Measurements from ENCODE around the gene OPHN1. TPM values are rescaled to one million over a fixed set of nuclear protein-coding genes. Genes with fewer than 3 reads are reported as not detected.

The OPHN1 gene
- total RNA-seq, 1 donor from 2014 or later, result 10.7 TPM

DNA sequence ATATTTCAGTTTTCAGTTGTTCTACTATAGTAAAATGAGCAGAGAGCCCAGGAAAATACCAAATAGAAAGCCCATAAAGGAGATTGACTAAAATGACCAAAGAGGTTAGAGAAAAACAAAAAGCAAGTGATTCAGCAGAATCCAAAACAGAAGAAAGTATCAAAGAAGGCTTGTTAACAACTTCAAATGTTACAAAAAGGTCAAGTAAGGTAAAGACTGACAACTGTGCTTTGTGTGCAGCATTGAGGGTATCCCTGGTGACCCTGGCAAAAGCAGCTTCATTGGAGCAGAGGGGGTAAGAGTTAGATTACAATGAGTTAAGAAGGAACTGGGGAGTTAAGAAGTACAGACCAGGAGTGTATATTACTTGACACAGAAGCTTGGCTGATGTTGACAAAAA lies 317.9 kb downstream of the OPHN1 start:
- H3K4me3 ChIP-seq, result no peak overlapping the region
- no peak for TF ChIP-seq CTCF (IDR thresholded peaks at IDR 0.05)
- intact Hi-C loops (cut with DNase I), result no loop called here
- DNase-seq, result no peak
- no peaks in the 10 kb centered on the region for H3K4me1 ChIP-seq
- ATAC-seq, result no peak
- H3K27me3 ChIP-seq (ENCODE audit: low read depth), result no peaks in the 10 kb centered on the region
- H3K36me3 ChIP-seq, result peaks cover 9% of the 10 kb centered on the region
- no peaks in the 10 kb centered on the region for H3K9me3 ChIP-seq
- no peak overlapping the region for H3K27ac ChIP-seq

DNA sequence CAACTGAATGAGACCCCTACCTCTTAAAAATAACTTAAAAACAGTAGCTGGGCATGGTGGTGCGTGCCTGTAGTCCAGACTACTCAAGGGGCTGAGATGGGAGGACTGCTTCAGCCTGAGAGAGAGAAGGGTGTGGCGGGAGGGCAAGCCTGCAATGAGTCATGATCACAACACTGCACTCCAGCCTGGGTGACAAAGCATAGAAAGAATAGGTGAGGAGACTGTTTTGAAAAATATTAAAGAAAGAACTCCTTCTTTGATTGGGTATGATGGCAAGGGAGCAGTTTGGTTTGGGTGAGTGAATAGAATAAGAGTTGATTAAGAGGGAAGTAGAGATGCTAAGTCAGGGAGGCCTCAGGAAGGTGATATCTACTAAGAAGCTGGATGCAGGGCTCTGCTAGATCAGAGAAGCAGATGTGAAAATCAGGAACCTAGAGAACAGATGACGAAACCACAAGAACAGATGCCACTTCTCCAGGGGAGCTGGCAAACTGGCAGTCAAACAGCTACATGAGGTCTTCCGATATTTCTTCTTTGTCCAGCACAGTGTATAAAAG lies 318.6 kb downstream of the OPHN1 start:
- intact Hi-C loops (cut with DNase I), result no loop called here
- H3K27ac ChIP-seq, result no peak overlapping the region
- H3K9me3 ChIP-seq, result no peaks in the 10 kb centered on the region
- no peaks in the 10 kb centered on the region for H3K4me1 ChIP-seq
- H3K36me3 ChIP-seq, result peaks cover 12% of the 10 kb centered on the region
- H3K4me3 ChIP-seq, result no peak overlapping the region
- no peak for ATAC-seq
- TF ChIP-seq CTCF (IDR thresholded peaks at IDR 0.05), result no peak
- no peaks in the 10 kb centered on the region for H3K27me3 ChIP-seq (ENCODE audit: low read depth)
- no peak for DNase-seq

GRCh38 chrX:68113837-68114572 lies 319.3 kb downstream of the OPHN1 start:
- ATAC-seq (no peak), DNase-seq (no peak)
- no peak overlapping the region for H3K27ac ChIP-seq
- H3K4me3 ChIP-seq, result no peak overlapping the region
- H3K9me3 ChIP-seq, result no peaks in the 10 kb centered on the region
- no peak for TF ChIP-seq CTCF (IDR thresholded peaks at IDR 0.05)
- peaks cover 12% of the 10 kb centered on the region for H3K36me3 ChIP-seq
- intact Hi-C loops (cut with DNase I), result no loop called here
- no peaks in the 10 kb centered on the region for H3K4me1 ChIP-seq
- H3K27me3 ChIP-seq (ENCODE audit: low read depth), result no peaks in the 10 kb centered on the region

- DNase-seq, result no peak
- Histone ChIP-seq H3K4me1 (no peaks in the 10 kb centered on the region), H3K27ac (no peak overlapping the region), H3K4me3 (no peak overlapping the region), H3K9me3 (no peaks in the 10 kb centered on the region), H3K36me3 (peaks cover 12% of the 10 kb centered on the region), H3K27me3 (ENCODE audit: low read depth) (no peaks in the 10 kb centered on the region)
- ATAC-seq, result no peak
- TF ChIP-seq CTCF (IDR thresholded peaks at IDR 0.05), result no peak
- intact Hi-C loops (cut with DNase I), result no loop called here
Observed at GRCh38 chrX:68112321-68112720, 321.0 kb downstream of the OPHN1 start.

GRCh38 chrX:68109162-68109561 lies 324.1 kb downstream of the OPHN1 start:
- no peaks in the 10 kb centered on the region for H3K27me3 ChIP-seq (ENCODE audit: low read depth)
- intact Hi-C loops (cut with DNase I), result no loop called here
- H3K9me3 ChIP-seq, result no peaks in the 10 kb centered on the region
- ATAC-seq (no peak), DNase-seq (no peak)
- no peak overlapping the region for H3K27ac ChIP-seq
- H3K4me1 ChIP-seq, result no peaks in the 10 kb centered on the region
- no peak overlapping the region for H3K4me3 ChIP-seq
- TF ChIP-seq CTCF (IDR thresholded peaks at IDR 0.05), result no peak
- H3K36me3 ChIP-seq, result peaks cover 12% of the 10 kb centered on the region

All from lower lobe of right lung (tissue), 2 donors.